Measurements from ENCODE around the gene RNF224.
A peak's percentile ranks its signal among the peaks of the same experiment; 100 is the strongest.

Gene RNF224

GRCh38 chr9:137215196-137215986 lies 11.9 kb upstream of the RNF224 start:
- no peak for DNase-seq (ENCODE audit: low read depth)

- no peak for DNase-seq (ENCODE audit: low read depth)
Measured at GRCh38 chr9:137216188-137216965, 10.9 kb upstream of the RNF224 start.

GRCh38 chr9:137217276-137218211 lies 9.8 kb upstream of the RNF224 start:
- DNase-seq (ENCODE audit: low read depth), result peak; percentile 26

- DNase-seq (ENCODE audit: low read depth), result no peak
Measured at GRCh38 chr9:137218212-137218753, 9.0 kb upstream of the RNF224 start.

- no peak for DNase-seq (ENCODE audit: low read depth)
Measured at GRCh38 chr9:137218754-137219271, 8.5 kb upstream of the RNF224 start.

- DNase-seq (ENCODE audit: low read depth), result no peak
Measured at GRCh38 chr9:137219757-137220316, 7.5 kb upstream of the RNF224 start.

GRCh38 chr9:137220317-137221094 lies 6.8 kb upstream of the RNF224 start:
- DNase-seq (ENCODE audit: low read depth), result no peak

GRCh38 chr9:137221095-137221505 lies 6.2 kb upstream of the RNF224 start:
- DNase-seq (ENCODE audit: low read depth), result no peak

GRCh38 chr9:137221506-137222111 lies 5.7 kb upstream of the RNF224 start:
- no peak for DNase-seq (ENCODE audit: low read depth)

- no peak for DNase-seq (ENCODE audit: low read depth)
Measured at GRCh38 chr9:137222190-137223077, 4.9 kb upstream of the RNF224 start, which contains the start of gene RNF208. Gene RNF208 (minus strand): TSS chr9:137222240. CDS start chr9:137221212, 1,028 bp downstream.

GRCh38 chr9:137223078-137223970 lies 4.0 kb upstream of the RNF224 start:
- DNase-seq (ENCODE audit: low read depth), result peak; percentile 96

- no peak for DNase-seq (ENCODE audit: low read depth)
Measured at GRCh38 chr9:137224830-137225694, 2.2 kb upstream of the RNF224 start, which contains the start of gene CYSRT1. Gene CYSRT1 (plus strand): TSS chr9:137225174. CDS start chr9:137225622, 448 bp downstream.

- DNase-seq (ENCODE audit: low read depth), result no peak
Measured at GRCh38 chr9:137225699-137226331, 1.5 kb upstream of the RNF224 start.

GRCh38 chr9:137226338-137227053 lies 806 bp upstream of the RNF224 start:
- no peak for DNase-seq (ENCODE audit: low read depth)

- DNase-seq (ENCODE audit: low read depth), result no peak
Measured at GRCh38 chr9:137227853-137228505, 677 bp downstream of the RNF224 start.
